Endothelial cell of umbilical vein (primary cell): ENCODE data around the gene OBP2B. TPM values are rescaled to one million over a fixed set of nuclear protein-coding genes. Genes with fewer than 3 reads are reported as not detected.

Experiments
- BruUV-seq: library from RNA; stranded (reverse); fragments of 400-500 nt; replicated peaks from 2 replicates; lab custom pipeline; 2021; lab: Mats Ljungman, UMichigan
- CTCF ChIA-PET: fragments of 300-600, 350-600 bp; sonication (Branson Sonifier 250); formaldehyde crosslinking; loops from one replicate; lab custom pipeline; 2021; ENCODE audit warnings: antibody characterized with exemption, inconsistent platforms; lab: Charles Lee
- POLR2A ChIA-PET: fragments of 300-600, 350-600 bp; sonication (Branson Sonifier 250); formaldehyde crosslinking; loops from one replicate; lab custom pipeline; 2021; ENCODE audit warnings: antibody characterized with exemption, inconsistent platforms; lab: Charles Lee
- DNase-seq: peaks from one replicate; pipeline ENCODE4 v3.0.0-alpha.2; 2011; ENCODE audit warnings: low read depth, low spot score
- FAIRE-seq: peaks from 2 replicates; lab custom pipeline; 2011; peaks lifted over from hg19 to GRCh38; lab: Jason Lieb, UNC
- H2AFZ ChIP-seq: 2 replicates; pipeline ENCODE4 v1.6.0; 2012; ENCODE audit warnings: low read depth, low read length, control low read depth, inconsistent platforms
- H3K27ac ChIP-seq: 2 replicates; pipeline ENCODE4 v1.5.1; 2011; ENCODE audit warnings: low read depth, mild to moderate bottlenecking, control low read depth, low read length, moderate library complexity; ENCODE audit not compliant: insufficient read depth
- H3K27me3 ChIP-seq, 2 experiments: 2 replicates each; pipeline versions ENCODE4 v1.6.0 to v1.6.1; 2011; ENCODE audit warnings: low read length in 2 of 2, mixed read lengths in 1 of 2; ENCODE audit not compliant: control insufficient read depth in 2 of 2, insufficient read depth in 2 of 2
- H3K36me3 ChIP-seq, 2 experiments: 2 replicates in 1 of 2; 3 replicates in 1 of 2; pipeline ENCODE4 v1.5.1; 2011; ENCODE audit warnings: low read length in 2 of 2, mild to moderate bottlenecking in 1 of 2, moderate library complexity in 1 of 2; ENCODE audit not compliant: control insufficient read depth in 2 of 2, insufficient read depth in 2 of 2; ENCODE audit errors: extremely low read depth in 1 of 2
- H3K4me1 ChIP-seq: 3 replicates; pipeline ENCODE4 v1.5.1; 2011; ENCODE audit warnings: mild to moderate bottlenecking, low read length; ENCODE audit not compliant: control insufficient read depth, insufficient read depth; ENCODE audit errors: extremely low read depth
- H3K4me2 ChIP-seq: 2 replicates; pipeline ENCODE4 v1.6.1; 2011; ENCODE audit warnings: low read length, control low read depth, mixed read lengths; ENCODE audit not compliant: insufficient read depth
- H3K4me3 ChIP-seq, 3 experiments: fragments of 200-600 bp in 1 of 3; sonication (generic), shearing (Covaris generic) in 1 of 3; replicated peaks in 1 of 3; 2 replicates each; pipeline ENCODE4 v1.5.1; 2011 to 2016; ENCODE audit warnings: control low read depth in 3 of 3, low read length in 3 of 3, mild to moderate bottlenecking in 2 of 3, inconsistent platforms in 1 of 3, low read depth in 1 of 3, moderate library complexity in 1 of 3; ENCODE audit not compliant: insufficient read depth in 1 of 3
- H3K79me2 ChIP-seq: 2 replicates; pipeline ENCODE4 v1.6.0; 2012; ENCODE audit warnings: low read length, inconsistent platforms; ENCODE audit not compliant: control insufficient read depth, insufficient read depth
- H3K9ac ChIP-seq: replicated peaks from 2 replicates; pipeline ENCODE3; 2011; ENCODE audit warnings: low read length, control low read depth; ENCODE audit not compliant: insufficient read depth; ENCODE audit errors: extremely low read depth
- H3K9me1 ChIP-seq: replicated peaks from 3 replicates; pipeline ENCODE4 v1.6.0; 2011; ENCODE audit warnings: mild to moderate bottlenecking, low read length; ENCODE audit not compliant: control insufficient read depth, insufficient read depth; ENCODE audit errors: extremely low read depth
- H3K9me3 ChIP-seq: replicated peaks from 2 replicates; pipeline ENCODE4 v1.5.1; 2012; ENCODE audit warnings: low read length, inconsistent platforms; ENCODE audit not compliant: control insufficient read depth, insufficient read depth
- H4K20me1 ChIP-seq: replicated peaks from 2 replicates; pipeline ENCODE3; 2011; ENCODE audit warnings: mild to moderate bottlenecking, low read length; ENCODE audit not compliant: control insufficient read depth, insufficient read depth; ENCODE audit errors: extremely low read depth
- CTCF ChIP-seq, 2 donors: IDR thresholded peaks; 1 replicate in 1 of 2; 2 replicates in 1 of 2; pipeline ENCODE4 v1.5.1; 2011; ENCODE audit warnings: low read length in 2 of 2, mild to moderate bottlenecking in 2 of 2, moderate library complexity in 2 of 2, control low read depth in 1 of 2, inconsistent platforms in 1 of 2, low read depth in 1 of 2; ENCODE audit not compliant: insufficient read depth in 1 of 2; ENCODE audit errors: extremely low read depth in 1 of 2
- EZH2 ChIP-seq: IDR thresholded peaks from 2 replicates; pipeline ENCODE4 v1.6.1; 2012; ENCODE audit warnings: borderline replicate concordance, low read depth, mild to moderate bottlenecking, moderate library complexity, low read length, inconsistent platforms; ENCODE audit not compliant: severe bottlenecking
- FOS ChIP-seq: IDR thresholded peaks from 2 replicates; pipeline ENCODE4 v1.6.1; 2011; ENCODE audit warnings: mild to moderate bottlenecking, low read length, moderate library complexity, borderline replicate concordance; ENCODE audit not compliant: insufficient read depth
- GATA2 ChIP-seq: IDR thresholded peaks from 2 replicates; pipeline ENCODE4 v1.7.0; 2011; ENCODE audit warnings: low read depth, mild to moderate bottlenecking, moderate library complexity, mixed read lengths, low read length; ENCODE audit not compliant: insufficient read length, insufficient read depth
- JUN ChIP-seq: IDR thresholded peaks from 2 replicates; pipeline ENCODE4 v1.6.1; 2011; ENCODE audit warnings: borderline replicate concordance, low read depth; ENCODE audit not compliant: insufficient read length, insufficient read depth
- MAX ChIP-seq: IDR thresholded peaks from 2 replicates; pipeline ENCODE4 v1.6.1; 2011; ENCODE audit not compliant: insufficient read depth, insufficient read length
- MYC ChIP-seq: IDR thresholded peaks from one replicate; pipeline ENCODE4 v1.6.1; 2011; ENCODE audit warnings: mild to moderate bottlenecking, low read depth, low read length
- POLR2A ChIP-seq: IDR thresholded peaks from 2 replicates; pipeline ENCODE4 v1.6.1; 2012; ENCODE audit warnings: low read depth, mild to moderate bottlenecking, control low read depth, low read length
- POLR2AphosphoS5 ChIP-seq: IDR thresholded peaks from 2 replicates; pipeline ENCODE4 v1.6.1; 2012; ENCODE audit warnings: low read depth, mild to moderate bottlenecking, control low read depth, low read length, moderate library complexity; ENCODE audit not compliant: insufficient read depth
- dilution Hi-C: fragments of 300-500 bp; cut with MboI; formaldehyde crosslinking; loops from one replicate; pipeline ENCODE4 v1.15.0; 2019; ENCODE audit warnings: low sequenced_read_pairs; ENCODE audit not compliant: extremely low pct_ligation_motif_present
- intact Hi-C: fragments of 100-400 bp; cut with micrococcal nuclease; formaldehyde crosslinking; loops from one replicate; pipeline ENCODE4 v1.10.0; 2022
- polyA plus RNA-seq, 4 experiments: library from polyadenylated mRNA; depleted of rRNA in 3 of 4; stranded (reverse) in 3 of 4; unstranded in 1 of 4; fragments of >200 nt; gene quantifications; 2 replicates each; pipeline versions ENCODE4 v1.2.1 to v1.2.3, GENCODE V29; 2011 to 2012; ENCODE audit warnings: missing spikeins in 1 of 4
- total RNA-seq: library from RNA; stranded (reverse); gene quantifications from 2 replicates; pipeline ENCODE4 v1.2.3, GENCODE V29; 2021

OBP2B gene
- total and polyA plus RNA-seq, 2 donors (not counting 3 experiments of a cell fraction or from before 2014, with no cell fraction given) = not detected

- no peaks in the 10 kb centered on the region for H3K9me3 ChIP-seq
- ChIA-PET CTCF (interaction anchor here (2.1 to 3.1 kb wide), 2 partner anchors 19 to 72 kb away, joined by 9 to 14 read pairs; no protein-coding TSS in a partner anchor), POLR2A (no interaction called here)
- H3K4me2 ChIP-seq = no peak overlapping the region
- BruUV-seq = no TSS peak
- intact Hi-C loops (no loop called here), dilution Hi-C loops (no loop called here)
- H3K4me3 ChIP-seq = no peak overlapping the region
- H2AFZ ChIP-seq = no peak overlapping the region
- FAIRE-seq (no peak), DNase-seq (peak; percentile 44)
- no peaks in the 10 kb centered on the region for H3K9me1 ChIP-seq
- no peaks in the 10 kb centered on the region for H3K27me3 ChIP-seq
- H3K27ac ChIP-seq = no peak overlapping the region
- H4K20me1 ChIP-seq = no peaks in the 10 kb centered on the region
- H3K4me1 ChIP-seq = no peaks in the 10 kb centered on the region
- no peaks in the 10 kb centered on the region for H3K36me3 ChIP-seq
- TF ChIP-seq MAX (peak; percentile 19), EZH2 (no peak)
- no peaks in the 10 kb centered on the region for H3K79me2 ChIP-seq
- no peak overlapping the region for H3K9ac ChIP-seq
Measured at GRCh38 chr9:133257465-133257956, 48.5 kb upstream of the OBP2B start.

- no peak for DNase-seq
- TF ChIP-seq MYC (no peak), CTCF (IDR thresholded peaks at IDR 0.05; ENCODE audit: extremely low read depth in 1 of 2, insufficient read depth in 1 of 2, low read depth in 1 of 2, low read length in 2 of 2) (no peak), MAX (no peak), JUN (no peak), GATA2 (no peak), FOS (no peak), POLR2A (no peak), EZH2 (no peak), POLR2AphosphoS5 (no peak)
- ChIA-PET POLR2A (no interaction called here), CTCF (interaction anchor here (2.1 to 3.1 kb wide), 2 partner anchors 18 to 71 kb away, joined by 9 to 14 read pairs; no protein-coding TSS in a partner anchor)
- no peaks in the 10 kb centered on the region for H3K79me2 ChIP-seq
- no peaks in the 10 kb centered on the region for H3K4me1 ChIP-seq
- intact Hi-C loops = no loop called here
- H2AFZ ChIP-seq = no peak overlapping the region
- no peaks in the 10 kb centered on the region for H3K36me3 ChIP-seq
- H3K4me2 ChIP-seq = no peak overlapping the region
- no peaks in the 10 kb centered on the region for H3K9me1 ChIP-seq
- no TSS peak for BruUV-seq
- H3K9ac ChIP-seq = no peak overlapping the region
- dilution Hi-C loops = no loop called here
- H4K20me1 ChIP-seq = no peaks in the 10 kb centered on the region
- H3K27ac ChIP-seq = no peak overlapping the region
- no peaks in the 10 kb centered on the region for H3K9me3 ChIP-seq
- no peak overlapping the region for H3K4me3 ChIP-seq
- FAIRE-seq = no peak
- no peaks in the 10 kb centered on the region for H3K27me3 ChIP-seq
Measured at GRCh38 chr9:133256686-133257091, 47.6 kb upstream of the OBP2B start.
